H9 (cell line): Measurements from ENCODE around the gene MBLAC1. TPM values are rescaled to one million over a fixed set of nuclear protein-coding genes. Genes with fewer than 3 reads are reported as not detected.

Source experiments
- DNase-seq: peaks from one replicate; pipeline ENCODE4 v3.0.0-alpha.2; 2017
- H2AFZ ChIP-seq: one replicate; pipeline ENCODE4 v1.6.1; 2013; ENCODE audit warnings: mild to moderate bottlenecking, low read length, control low read depth, moderate library complexity
- H2AK5ac ChIP-seq: 2 replicates; pipeline ENCODE4 v1.6.1; 2013; ENCODE audit warnings: low read length, control low read depth, mixed read lengths; ENCODE audit not compliant: insufficient read length
- H2BK120ac ChIP-seq: one replicate; pipeline ENCODE4 v1.6.1; 2013; ENCODE audit warnings: low read depth, mild to moderate bottlenecking, low read length, control low read depth, inconsistent platforms; ENCODE audit not compliant: poor library complexity, severe bottlenecking
- H2BK12ac ChIP-seq: 2 replicates; pipeline ENCODE4 v1.6.1; 2013; ENCODE audit warnings: low read length, control low read depth, mixed read lengths, low read depth; ENCODE audit not compliant: insufficient read length
- H2BK15ac ChIP-seq: 2 replicates; pipeline ENCODE4 v1.6.1; 2013; ENCODE audit warnings: low read depth, low read length, control low read depth
- H2BK20ac ChIP-seq: one replicate; pipeline ENCODE4 v1.6.1; 2013; ENCODE audit warnings: low read depth, mild to moderate bottlenecking, low read length, control low read depth, inconsistent platforms; ENCODE audit not compliant: poor library complexity, severe bottlenecking
- H2BK5ac ChIP-seq: 2 replicates; pipeline ENCODE4 v1.6.1; 2013; ENCODE audit warnings: low read length, control low read depth, mixed read lengths; ENCODE audit not compliant: insufficient read length
- H3K14ac ChIP-seq: 2 replicates; pipeline ENCODE4 v1.6.1; 2013; ENCODE audit warnings: low read length, control low read depth; ENCODE audit not compliant: insufficient read depth
- H3K18ac ChIP-seq: 2 replicates; pipeline ENCODE4 v1.6.1; 2013; ENCODE audit warnings: low read depth, mild to moderate bottlenecking, mixed read lengths, low read length, control low read depth; ENCODE audit not compliant: insufficient read length
- H3K23ac ChIP-seq: 2 replicates; pipeline ENCODE4 v1.6.1; 2013; ENCODE audit warnings: low read length, control low read depth, mixed read lengths, low read depth; ENCODE audit not compliant: insufficient read length
- H3K23me2 ChIP-seq: 2 replicates; pipeline ENCODE4 v1.6.1; 2013; ENCODE audit warnings: low read depth, mild to moderate bottlenecking, mixed read lengths, low read length, control low read depth; ENCODE audit not compliant: insufficient read length, poor library complexity, severe bottlenecking
- H3K27ac ChIP-seq: 2 replicates; pipeline ENCODE4 v1.5.1; 2013; ENCODE audit warnings: low read length, control low read depth, mixed read lengths, low read depth; ENCODE audit not compliant: insufficient read length
- H3K27me3 ChIP-seq: 2 replicates; pipeline ENCODE4 v1.6.1; 2013; ENCODE audit warnings: low read length, control low read depth, inconsistent platforms; ENCODE audit not compliant: insufficient read depth
- H3K4ac ChIP-seq: 2 replicates; pipeline ENCODE4 v1.6.1; 2013; ENCODE audit warnings: low read depth, mild to moderate bottlenecking, control low read depth, inconsistent platforms, low read length, moderate library complexity
- H3K4me1 ChIP-seq: 2 replicates; pipeline ENCODE4 v1.6.1; 2013; ENCODE audit warnings: low read length, control low read depth, inconsistent platforms; ENCODE audit not compliant: insufficient read depth
- H3K4me2 ChIP-seq: 2 replicates; pipeline ENCODE4 v1.6.1; 2013; ENCODE audit warnings: low read length, control low read depth, mixed read lengths; ENCODE audit not compliant: insufficient read length, insufficient read depth
- H3K56ac ChIP-seq: 2 replicates; pipeline ENCODE4 v1.6.1; 2013; ENCODE audit warnings: low read depth, mild to moderate bottlenecking, mixed read lengths, low read length, control low read depth; ENCODE audit not compliant: insufficient read length
- H3K79me1 ChIP-seq: 2 replicates; pipeline ENCODE4 v1.6.1; 2013; ENCODE audit warnings: low read depth, mild to moderate bottlenecking, moderate library complexity, low read length, control low read depth, inconsistent platforms; ENCODE audit not compliant: insufficient read depth, poor library complexity, severe bottlenecking
- H3K79me2 ChIP-seq: 2 replicates; pipeline ENCODE4 v1.6.1; 2013; ENCODE audit warnings: low read length, control low read depth, inconsistent platforms; ENCODE audit not compliant: insufficient read depth
- H3K9ac ChIP-seq: 2 replicates; pipeline ENCODE4 v1.6.1; 2013; ENCODE audit warnings: low read length, control low read depth, mixed read lengths; ENCODE audit not compliant: insufficient read length; ENCODE audit errors: extremely low read depth
- H3K9me3 ChIP-seq: one replicate; pipeline ENCODE4 v1.6.1; 2013; ENCODE audit warnings: low read depth, low read length, inconsistent platforms; ENCODE audit not compliant: control insufficient read depth
- H3T11ph ChIP-seq: one replicate; pipeline ENCODE4 v1.6.1; 2013; ENCODE audit warnings: mild to moderate bottlenecking, low read length, control low read depth, inconsistent platforms
- H4K20me1 ChIP-seq: one replicate; pipeline ENCODE4 v1.6.1; 2013; ENCODE audit not compliant: control insufficient read depth, insufficient read length, insufficient read depth
- H4K5ac ChIP-seq: 2 replicates; pipeline ENCODE4 v1.6.1; 2013; ENCODE audit warnings: low read depth, mild to moderate bottlenecking, mixed read lengths, low read length, control low read depth; ENCODE audit not compliant: insufficient read length
- H4K8ac ChIP-seq: replicated peaks from 2 replicates; pipeline ENCODE4 v1.6.1; 2013; ENCODE audit warnings: low read length, control low read depth, mixed read lengths, low read depth; ENCODE audit not compliant: insufficient read length
- H4K91ac ChIP-seq: 2 replicates; pipeline ENCODE4 v1.6.1; 2013; ENCODE audit warnings: low read depth, mild to moderate bottlenecking, moderate library complexity, mixed read lengths, low read length, control low read depth; ENCODE audit not compliant: insufficient read length
- H3K27ac Mint-ChIP-seq, 3 experiments: 2 replicates in 2 of 3; 3 replicates in 1 of 3; pipeline ENCODE4 v1.8.0; 2020 to 2021; ENCODE audit warnings: mixed read lengths in 3 of 3, mild to moderate bottlenecking in 1 of 3, moderate library complexity in 1 of 3
- H3K27me3 Mint-ChIP-seq: 2 replicates; pipeline ENCODE4 v1.8.0; 2021; ENCODE audit warnings: low read depth, mild to moderate bottlenecking, moderate library complexity, mixed read lengths
- H3K36me3 Mint-ChIP-seq, 3 experiments: 2 replicates in 2 of 3; 3 replicates in 1 of 3; pipeline ENCODE4 v1.8.0; 2020 to 2021; ENCODE audit warnings: low read depth in 3 of 3, mixed read lengths in 3 of 3; ENCODE audit not compliant: insufficient read depth in 1 of 3
- H3K4me1 Mint-ChIP-seq, 2 experiments: 2 replicates each; pipeline ENCODE4 v1.8.0; 2020; ENCODE audit warnings: mixed read lengths in 2 of 2
- H3K4me3 Mint-ChIP-seq, 2 experiments: 2 replicates in 1 of 2; 3 replicates in 1 of 2; pipeline ENCODE4 v1.8.0; 2020 to 2021; ENCODE audit warnings: mild to moderate bottlenecking in 2 of 2, mixed read lengths in 2 of 2, moderate library complexity in 1 of 2
- H3K9me3 Mint-ChIP-seq, 2 experiments: 2 replicates in 1 of 2; 3 replicates in 1 of 2; pipeline ENCODE4 v1.8.0; 2020; ENCODE audit warnings: mild to moderate bottlenecking in 2 of 2, mixed read lengths in 2 of 2, moderate library complexity in 1 of 2
- CTCF ChIP-seq: fragments of 200-600 bp; sonication (generic); conservative IDR thresholded peaks from 3 replicates; pipeline ENCODE4 v1.8.0; 2021; ENCODE audit warnings: antibody characterized with exemption, mild to moderate bottlenecking
- WGBS: extraction: QIAGEN DNeasy Blood & Tissue Kit; methylation state at CpG from one replicate; pipeline ENCODE4 v1.1.7; 2013; ENCODE audit warnings: missing lambda C conversion rate, low lambda C conversion rate, mixed read lengths; ENCODE audit not compliant: insufficient read length; ENCODE audit errors: extremely low coverage; 5-methylcytosine and 5-hydroxymethylcytosine counted together
- total RNA-seq: library from RNA; stranded (reverse); gene quantifications from 2 replicates; pipeline ENCODE4 v1.2.1, GENCODE V29; 2021

Gene MBLAC1
- total RNA-seq, 1 experiment from 2014 or later, result 1.9 TPM

- TF ChIP-seq CTCF, result no peak
- H2BK12ac ChIP-seq, result no peak within 1 kb of the TSS
- H3K9me3 Mint-ChIP-seq, result no peaks in the 10 kb centered on the region
- H4K91ac ChIP-seq, result no peak within 1 kb of the TSS
- no CpG with 5 or more reads among the region's 87 CpGs for WGBS
- peaks cover 16 to 36% (median 36%) of the 10 kb centered on the region in 3 experiments; a peak in 6 of 7 replicates for H3K36me3 Mint-ChIP-seq
- peak within 1 kb of the TSS; percentile 68 for H3K9ac ChIP-seq
- H3T11ph ChIP-seq, result no peak within 1 kb of the TSS
- no peak within 1 kb of the TSS for H2BK120ac ChIP-seq
- peaks cover 16 to 32% of the 10 kb centered on the region in 2 experiments for H3K4me1 Mint-ChIP-seq
- peaks cover 2% of the 10 kb centered on the region for H3K79me1 ChIP-seq
- no peaks in the 10 kb centered on the region for H3K27me3 ChIP-seq
- H3K4ac ChIP-seq, result no peak within 1 kb of the TSS
- no peak within 1 kb of the TSS for H2BK15ac ChIP-seq
- H4K20me1 ChIP-seq, result no peaks in the 10 kb centered on the region
- H3K27ac Mint-ChIP-seq, result peak within 1 kb of the TSS; percentile 59 to 92 (median 64); a peak in 4 of 7 replicates
- no peak within 1 kb of the TSS for H3K23ac ChIP-seq
- no peak within 1 kb of the TSS for H2BK5ac ChIP-seq
- no peaks in the 10 kb centered on the region; the same call in 1 of the 2 replicates for H3K4me1 ChIP-seq
- H4K5ac ChIP-seq, result no peak within 1 kb of the TSS
- H3K9me3 ChIP-seq, result no peaks in the 10 kb centered on the region
- H3K18ac ChIP-seq, result no peak within 1 kb of the TSS
- peaks cover 10% of the 10 kb centered on the region for H3K23me2 ChIP-seq
- H3K56ac ChIP-seq, result no peak within 1 kb of the TSS
- H3K14ac ChIP-seq, result peak within 1 kb of the TSS; percentile 46; the same call in 1 of the 2 replicates
- no peaks in the 10 kb centered on the region; the same call in 1 of the 2 replicates for H3K27me3 Mint-ChIP-seq
- no peak within 1 kb of the TSS for H2AK5ac ChIP-seq
- H2AFZ ChIP-seq, result no peak within 1 kb of the TSS
- H4K8ac ChIP-seq, result no peak within 1 kb of the TSS
- no peak within 1 kb of the TSS for H3K27ac ChIP-seq
- H3K4me3 Mint-ChIP-seq, result peak within 1 kb of the TSS; percentile 75 to 83
- H2BK20ac ChIP-seq, result no peak within 1 kb of the TSS
- DNase-seq, result peak; percentile 94
- no peaks in the 10 kb centered on the region for H3K79me2 ChIP-seq
- H3K4me2 ChIP-seq, result peak within 1 kb of the TSS; percentile 92
These were observed 31.7 kb downstream of the MBLAC1 start, which contains the start of gene TRAPPC14 for GRCh38 chr7:100158229-100159098. TSS of gene TRAPPC14 (minus strand) at chr7:100158723. CDS start at chr7:100158499, 224 bp downstream.
